ENCODE measurements around the gene STRN3.

DNA sequence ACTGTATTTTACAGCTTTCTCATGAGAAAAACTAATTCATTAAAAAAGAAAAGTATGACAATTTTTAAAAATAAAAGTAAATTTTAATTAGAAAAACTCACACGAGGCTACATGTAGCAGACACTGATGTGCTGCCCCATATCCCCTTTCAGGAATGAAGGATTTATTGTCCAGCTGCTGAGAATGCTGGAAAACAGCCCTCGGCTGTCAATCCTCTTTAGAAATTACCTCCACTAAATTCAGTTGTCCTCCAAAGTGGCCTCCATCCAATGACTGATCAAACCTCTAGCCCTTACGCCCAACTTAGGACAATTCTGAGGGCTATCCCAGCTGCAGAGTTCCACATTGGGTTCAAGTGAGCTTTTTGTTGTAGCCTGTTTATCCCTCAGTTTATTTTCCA, 30.5 kb downstream of the STRN3 start:
- TF ChIP-seq POLR2A (IDR thresholded peaks at IDR 0.05), result no peak
- TF ChIP-seq, protein P1, sequence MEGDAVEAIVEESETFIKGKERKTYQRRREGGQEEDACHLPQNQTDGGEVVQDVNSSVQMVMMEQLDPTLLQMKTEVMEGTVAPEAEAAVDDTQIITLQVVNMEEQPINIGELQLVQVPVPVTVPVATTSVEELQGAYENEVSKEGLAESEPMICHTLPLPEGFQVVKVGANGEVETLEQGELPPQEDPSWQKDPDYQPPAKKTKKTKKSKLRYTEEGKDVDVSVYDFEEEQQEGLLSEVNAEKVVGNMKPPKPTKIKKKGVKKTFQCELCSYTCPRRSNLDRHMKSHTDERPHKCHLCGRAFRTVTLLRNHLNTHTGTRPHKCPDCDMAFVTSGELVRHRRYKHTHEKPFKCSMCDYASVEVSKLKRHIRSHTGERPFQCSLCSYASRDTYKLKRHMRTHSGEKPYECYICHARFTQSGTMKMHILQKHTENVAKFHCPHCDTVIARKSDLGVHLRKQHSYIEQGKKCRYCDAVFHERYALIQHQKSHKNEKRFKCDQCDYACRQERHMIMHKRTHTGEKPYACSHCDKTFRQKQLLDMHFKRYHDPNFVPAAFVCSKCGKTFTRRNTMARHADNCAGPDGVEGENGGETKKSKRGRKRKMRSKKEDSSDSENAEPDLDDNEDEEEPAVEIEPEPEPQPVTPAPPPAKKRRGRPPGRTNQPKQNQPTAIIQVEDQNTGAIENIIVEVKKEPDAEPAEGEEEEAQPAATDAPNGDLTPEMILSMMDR (IDR thresholded peaks at IDR 0.05), result no peak

Data from gastroesophageal sphincter (tissue), 3 donors.